Measurements from ENCODE around the gene SNTB2. TPM values are rescaled to one million over a fixed set of nuclear protein-coding genes. Genes with fewer than 3 reads are reported as not detected.
"Not testable (repeated sequence)": the region's sequence is repeated elsewhere in the genome, so short reads cannot be mapped to it uniquely, and the experiment has no call there.

Gene SNTB2
- 3.3 TPM for polyA plus RNA-seq (2012; ENCODE audit: missing spikeins)

DNA sequence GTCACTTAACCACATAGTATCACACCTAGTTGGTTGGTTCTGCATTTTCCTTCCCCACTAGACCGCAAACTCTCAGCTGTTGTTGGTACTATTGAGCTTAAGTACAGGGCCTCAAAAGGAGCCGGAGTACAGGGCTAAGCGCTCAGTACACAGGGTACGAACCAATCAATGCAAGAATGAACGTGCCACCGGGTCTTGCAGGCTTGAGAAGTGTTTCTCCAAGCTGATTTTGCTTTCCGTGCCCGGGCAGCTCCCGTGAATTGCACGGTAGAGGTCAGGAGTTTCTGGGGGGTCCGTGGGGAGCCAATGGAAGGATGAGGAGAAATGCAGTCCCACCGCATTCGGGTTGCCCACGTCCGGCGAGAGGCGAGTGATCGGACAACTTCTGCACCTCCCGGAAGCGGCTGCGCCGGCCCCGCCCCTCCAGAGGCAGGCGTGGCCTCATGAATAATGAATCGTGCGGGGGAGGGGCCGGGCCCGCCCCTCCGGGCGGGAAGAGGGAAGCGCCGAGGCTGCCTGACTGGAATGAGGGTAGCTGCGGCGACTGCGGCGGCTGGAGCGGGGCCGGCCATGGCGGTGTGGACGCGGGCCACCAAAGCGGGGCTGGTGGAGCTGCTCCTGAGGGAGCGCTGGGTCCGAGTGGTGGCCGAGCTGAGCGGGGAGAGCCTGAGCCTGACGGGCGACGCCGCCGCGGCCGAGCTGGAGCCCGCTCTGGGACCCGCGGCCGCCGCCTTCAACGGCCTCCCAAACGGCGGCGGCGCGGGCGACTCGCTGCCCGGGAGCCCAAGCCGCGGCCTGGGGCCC lies at the start of gene SNTB2:
Gene SNTB2 (plus strand): TSS at position 523 of the 804 bp plus-strand sequence. CDS start 3 bp downstream, at position 526.
- FAIRE-seq (peak; percentile 76), DNase-seq (ENCODE audit: insufficient read length) (peak; percentile 75)
- TF ChIP-seq TAF1 (IDR thresholded peaks at IDR 0.05; ENCODE audit: borderline replicate concordance, low read depth, low read length) (no peak), POLR2A (IDR thresholded peaks at IDR 0.05; ENCODE audit: low read depth, low read length) (peak; percentile 58; the same call in 1 of the 2 replicates), POLR2AphosphoS5 (IDR thresholded peaks at IDR 0.05; ENCODE audit: low read depth, low read length) (peak; percentile 43; the same call in 1 of the 2 replicates)

DNA sequence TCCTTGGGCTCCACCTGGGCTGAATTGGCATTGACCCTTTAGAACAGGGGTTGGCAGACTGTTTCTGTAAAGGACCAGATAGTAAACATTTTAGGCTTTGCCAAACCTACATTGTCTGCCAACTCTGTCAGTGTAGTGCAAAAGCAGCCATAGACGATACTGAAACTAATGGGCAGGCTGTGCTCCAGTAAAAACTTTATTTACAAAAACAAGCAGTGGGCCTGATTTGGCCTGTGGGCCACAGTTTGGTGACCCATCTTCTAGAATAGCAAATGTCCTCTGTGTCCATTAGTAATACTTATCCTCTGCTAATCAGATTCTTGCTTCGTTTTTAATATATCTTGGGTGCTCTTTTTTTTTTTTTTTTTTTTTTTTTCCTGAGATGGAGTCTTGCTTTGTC lies 48.4 kb upstream of the SNTB2 start:
- no peak for TF ChIP-seq TAF1 (IDR thresholded peaks at IDR 0.05; ENCODE audit: borderline replicate concordance, low read depth, low read length)
- DNase-seq (ENCODE audit: insufficient read length) = no peak
- FAIRE-seq = no peak

DNA sequence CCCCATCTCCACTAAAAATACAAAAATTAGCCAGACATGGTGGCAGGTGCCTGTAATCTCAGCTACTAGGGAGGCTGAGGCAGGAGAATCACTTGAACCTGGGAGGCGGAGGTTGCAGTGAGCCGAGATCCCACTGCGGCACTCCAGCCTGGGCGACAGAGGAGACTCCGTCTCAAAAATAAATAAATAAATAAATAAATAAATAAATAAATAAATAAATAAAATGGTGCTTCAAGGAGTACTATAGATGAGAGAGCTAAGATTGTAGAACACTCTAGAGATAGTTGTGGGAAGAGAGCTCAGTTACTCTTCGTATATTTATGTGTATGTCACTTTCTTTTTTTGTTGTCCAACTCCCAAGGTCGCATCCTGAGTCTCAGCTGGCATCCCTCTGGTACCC lies 47.5 kb upstream of the SNTB2 start:
- DNase-seq (ENCODE audit: insufficient read length); FAIRE-seq: not testable (repeated sequence)

DNA sequence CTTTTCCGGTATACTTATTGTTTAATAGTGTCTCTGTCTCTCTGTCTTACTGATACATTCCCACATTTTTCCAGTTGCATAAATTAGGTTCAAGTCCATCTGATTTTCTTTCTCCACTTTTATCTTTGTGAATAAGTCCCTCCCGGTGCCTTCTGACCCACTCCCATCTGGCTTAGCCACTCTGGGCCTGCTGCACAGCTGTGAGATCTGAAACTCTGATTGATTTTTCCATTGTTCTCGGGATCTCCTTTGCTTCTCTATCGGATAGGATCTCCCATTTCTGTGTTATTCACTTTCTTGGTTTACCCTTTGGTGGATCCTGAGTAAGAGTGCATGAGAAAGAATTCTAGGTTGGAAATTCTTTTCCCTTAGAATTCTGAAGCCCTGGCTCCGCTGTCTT lies 46.0 kb upstream of the SNTB2 start:
- FAIRE-seq (no peak), DNase-seq (ENCODE audit: insufficient read length) (no peak)
- TF ChIP-seq TAF1 (IDR thresholded peaks at IDR 0.05; ENCODE audit: borderline replicate concordance, low read depth, low read length) (no peak), POLR2AphosphoS5 (IDR thresholded peaks at IDR 0.05; ENCODE audit: low read depth, low read length) (no peak), POLR2A (IDR thresholded peaks at IDR 0.05; ENCODE audit: low read depth, low read length) (no peak)

DNA sequence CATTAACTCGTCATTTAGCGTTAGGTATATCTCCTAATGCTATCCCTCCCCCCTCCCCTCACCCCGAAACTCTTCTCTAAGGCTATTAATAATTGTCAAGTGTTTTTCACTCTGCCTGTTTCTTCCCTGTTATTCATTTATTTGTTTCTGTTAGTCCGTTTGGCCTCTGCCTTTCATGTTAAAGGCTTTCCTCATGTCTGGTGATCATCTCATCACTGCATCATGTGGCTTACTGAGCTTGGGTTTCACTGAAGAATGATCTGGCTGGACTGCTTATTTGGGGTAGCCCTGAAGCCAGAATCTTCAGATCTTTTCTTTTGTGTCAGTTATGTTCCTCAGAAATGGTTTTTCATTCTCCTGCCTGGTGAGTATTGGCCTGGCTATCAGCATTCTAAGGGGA lies 45.0 kb upstream of the SNTB2 start:
- TF ChIP-seq POLR2A (IDR thresholded peaks at IDR 0.05; ENCODE audit: low read depth, low read length) (no peak), TAF1 (IDR thresholded peaks at IDR 0.05; ENCODE audit: borderline replicate concordance, low read depth, low read length) (no peak), POLR2AphosphoS5 (IDR thresholded peaks at IDR 0.05; ENCODE audit: low read depth, low read length) (no peak)
- no peak for FAIRE-seq
- no peak for DNase-seq (ENCODE audit: insufficient read length)

DNA sequence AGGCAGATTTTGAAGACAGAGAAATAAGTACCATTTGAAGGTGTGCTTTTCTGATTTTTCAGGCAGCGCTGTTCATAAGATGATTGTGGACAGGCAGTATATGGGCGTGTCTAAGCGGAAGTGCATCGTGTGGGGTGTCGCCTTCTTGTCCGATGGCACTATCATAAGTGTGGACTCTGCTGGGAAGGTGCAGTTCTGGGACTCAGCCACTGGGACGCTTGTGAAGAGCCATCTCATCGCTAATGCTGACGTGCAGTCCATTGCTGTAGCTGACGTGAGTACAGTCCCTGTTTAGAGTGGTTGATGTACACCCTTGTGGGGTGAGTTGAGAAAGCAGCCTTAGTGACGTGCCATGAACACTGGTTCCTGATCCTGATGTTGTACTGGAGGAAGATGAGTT lies 43.8 kb upstream of the SNTB2 start:
- no peak for FAIRE-seq

DNA sequence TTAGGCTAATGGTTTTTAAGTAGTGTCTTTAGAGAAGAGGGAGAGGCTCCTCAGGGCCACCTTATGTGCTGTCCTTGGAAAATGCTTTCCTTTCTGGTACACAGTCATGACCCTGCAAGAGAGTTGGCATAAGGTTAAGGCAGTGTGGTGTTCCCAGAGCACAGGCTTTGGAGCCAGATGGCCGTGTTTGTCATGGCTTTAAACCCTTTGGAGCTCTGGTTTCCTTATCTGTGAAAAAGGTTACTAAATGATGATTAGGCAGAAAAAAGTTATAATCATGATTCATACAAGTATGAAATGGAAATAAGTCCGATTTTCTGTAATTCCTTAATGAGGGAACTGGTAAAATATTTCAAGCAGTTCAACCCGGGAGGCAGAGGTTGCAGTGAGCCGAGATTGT lies 41.3 kb upstream of the SNTB2 start:
- no peak for DNase-seq (ENCODE audit: insufficient read length)
- no peak for FAIRE-seq
- no peak for TF ChIP-seq TAF1 (IDR thresholded peaks at IDR 0.05; ENCODE audit: borderline replicate concordance, low read depth, low read length)
- no peak for TF ChIP-seq POLR2A (IDR thresholded peaks at IDR 0.05; ENCODE audit: low read depth, low read length)
- TF ChIP-seq POLR2AphosphoS5 (IDR thresholded peaks at IDR 0.05; ENCODE audit: low read depth, low read length) = no peak

More for the DNA sequence above, 43.8 kb upstream of the SNTB2 start:
- TF ChIP-seq POLR2A (IDR thresholded peaks at IDR 0.05; ENCODE audit: low read depth, low read length) = no peak
- no peak for TF ChIP-seq TAF1 (IDR thresholded peaks at IDR 0.05; ENCODE audit: borderline replicate concordance, low read depth, low read length)
- no peak for TF ChIP-seq POLR2AphosphoS5 (IDR thresholded peaks at IDR 0.05; ENCODE audit: low read depth, low read length)
- no peak for DNase-seq (ENCODE audit: insufficient read length)

DNA sequence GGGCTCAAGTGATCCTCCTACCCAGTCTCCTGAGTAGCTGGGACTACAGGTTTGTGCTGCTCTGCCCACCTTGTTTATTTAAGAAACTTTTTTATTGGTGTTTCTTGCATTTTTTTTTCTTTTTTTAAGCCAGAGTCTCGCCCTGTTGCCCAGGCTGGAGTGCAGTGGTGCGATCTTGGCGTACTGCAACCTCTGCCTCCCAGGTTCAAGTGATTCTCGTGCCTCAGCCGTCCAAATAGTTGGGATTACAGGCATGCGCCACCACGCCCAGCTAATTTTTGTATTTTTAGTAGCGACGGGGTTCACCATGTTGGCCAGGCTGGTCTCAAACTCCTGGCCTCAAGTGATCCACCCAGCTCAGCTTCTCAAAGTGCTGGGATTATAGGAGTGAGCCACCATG lies 37.3 kb upstream of the SNTB2 start:
- FAIRE-seq; DNase-seq (ENCODE audit: insufficient read length): not testable (repeated sequence)

DNA sequence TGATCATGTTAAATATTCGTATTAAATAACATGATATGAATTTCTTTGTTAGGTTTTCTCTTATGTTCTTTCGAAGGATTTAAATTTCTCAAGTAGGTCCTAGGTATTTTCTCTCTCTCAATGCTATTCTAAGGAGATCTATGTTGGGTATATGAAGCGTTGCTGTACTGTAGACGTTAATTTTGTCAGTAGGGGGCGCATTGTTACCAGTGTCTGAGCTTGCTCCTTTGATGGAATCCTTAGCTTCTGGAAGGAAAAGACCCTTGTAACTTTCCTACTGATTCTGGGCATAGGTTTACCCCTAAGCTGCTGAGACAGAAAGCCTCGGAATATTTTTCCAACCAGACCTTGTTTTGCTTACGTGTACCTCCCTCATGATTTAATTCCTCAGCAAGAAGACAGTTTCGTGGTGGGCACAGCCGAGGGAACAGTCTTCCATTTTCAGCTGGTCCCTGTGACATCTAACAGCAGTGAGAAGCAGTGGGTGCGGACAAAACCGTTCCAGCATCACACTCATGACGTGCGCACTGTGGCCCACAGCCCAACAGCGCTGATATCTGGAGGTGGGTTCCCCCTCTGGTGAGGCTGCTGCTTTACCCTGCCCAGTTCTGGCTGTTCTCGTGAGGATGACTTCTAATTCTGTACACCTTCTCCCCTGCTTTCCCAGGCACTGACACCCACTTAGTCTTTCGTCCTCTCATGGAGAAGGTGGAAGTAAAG lies 36.7 kb upstream of the SNTB2 start:
- peak; percentile 83 for FAIRE-seq
- peak; percentile 32 for DNase-seq (ENCODE audit: insufficient read length)
- TF ChIP-seq TAF1 (IDR thresholded peaks at IDR 0.05; ENCODE audit: borderline replicate concordance, low read depth, low read length) (no peak), POLR2AphosphoS5 (IDR thresholded peaks at IDR 0.05; ENCODE audit: low read depth, low read length) (no peak), POLR2A (IDR thresholded peaks at IDR 0.05; ENCODE audit: low read depth, low read length) (no peak)

DNA sequence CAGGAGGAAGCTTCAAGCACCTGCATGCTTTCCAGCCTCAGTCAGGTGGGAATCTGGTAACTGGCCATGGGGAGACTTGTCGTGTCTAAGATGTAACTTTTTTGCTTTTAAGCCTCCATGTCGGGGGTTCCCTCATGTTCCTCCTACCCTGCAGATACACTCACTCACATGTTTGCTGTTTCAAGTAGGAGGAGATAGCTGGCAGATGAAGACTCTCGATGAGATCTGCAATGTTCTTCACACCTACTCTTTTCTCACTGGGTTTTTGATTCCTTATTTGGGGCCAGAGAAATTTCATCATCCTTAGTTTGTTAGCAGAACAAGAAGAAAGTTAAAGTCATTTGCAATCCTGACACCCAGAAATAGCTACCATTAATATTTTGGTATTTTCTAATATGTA lies 29.8 kb upstream of the SNTB2 start:
- no peak for DNase-seq (ENCODE audit: insufficient read length)
- TF ChIP-seq TAF1 (IDR thresholded peaks at IDR 0.05; ENCODE audit: borderline replicate concordance, low read depth, low read length) (no peak), POLR2AphosphoS5 (IDR thresholded peaks at IDR 0.05; ENCODE audit: low read depth, low read length) (no peak), POLR2A (IDR thresholded peaks at IDR 0.05; ENCODE audit: low read depth, low read length) (no peak)
- FAIRE-seq = no peak

DNA sequence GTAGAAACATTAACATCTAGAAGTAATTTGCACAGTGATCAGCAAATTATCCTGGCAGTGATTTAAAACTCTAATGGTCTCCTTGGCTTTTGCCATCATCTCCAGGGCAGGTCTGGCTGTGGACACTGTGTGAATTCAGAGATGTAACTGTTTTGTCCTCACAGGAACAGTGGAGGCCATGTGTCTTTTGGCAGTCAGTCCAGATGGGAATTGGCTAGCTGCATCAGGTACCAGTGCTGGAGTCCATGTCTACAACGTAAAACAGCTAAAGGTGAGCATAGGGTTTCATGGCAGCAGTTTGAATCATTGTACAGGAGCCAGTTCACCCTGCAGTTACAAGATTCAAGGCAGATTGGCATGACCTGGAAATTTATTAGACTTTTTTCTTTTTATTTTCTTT lies 26.8 kb upstream of the SNTB2 start:
- DNase-seq (ENCODE audit: insufficient read length) (no peak), FAIRE-seq (no peak)
- TF ChIP-seq POLR2AphosphoS5 (IDR thresholded peaks at IDR 0.05; ENCODE audit: low read depth, low read length) = no peak
- TF ChIP-seq POLR2A (IDR thresholded peaks at IDR 0.05; ENCODE audit: low read depth, low read length) = no peak
- no peak for TF ChIP-seq TAF1 (IDR thresholded peaks at IDR 0.05; ENCODE audit: borderline replicate concordance, low read depth, low read length)

DNA sequence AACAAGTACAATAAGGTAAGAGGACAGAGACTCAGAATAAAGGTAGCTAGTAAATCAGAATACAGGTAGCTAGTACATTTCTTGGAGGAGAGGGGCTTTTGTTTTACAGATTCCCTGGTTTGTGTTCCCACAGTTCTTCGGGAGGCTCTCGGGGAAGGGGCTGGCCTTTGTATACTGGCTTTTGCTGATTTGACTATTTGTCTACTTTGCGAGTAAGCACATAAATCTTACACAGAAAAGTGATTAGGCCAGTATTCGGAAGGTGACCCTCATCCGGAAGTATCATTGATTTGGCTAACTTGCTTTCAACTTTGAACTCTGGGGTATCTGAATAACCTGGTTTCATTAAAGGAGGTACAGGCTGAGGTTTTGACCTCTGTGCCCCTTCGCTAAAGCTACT lies 21.4 kb upstream of the SNTB2 start:
- FAIRE-seq (no peak), DNase-seq (ENCODE audit: insufficient read length) (no peak)
- TF ChIP-seq POLR2A (IDR thresholded peaks at IDR 0.05; ENCODE audit: low read depth, low read length) (no peak), POLR2AphosphoS5 (IDR thresholded peaks at IDR 0.05; ENCODE audit: low read depth, low read length) (no peak)

Data from GM12892 (cell line).